GM19043 (cell line): Measurements from ENCODE around the gene GAB2.
"Not testable (repeated sequence)": the region's sequence is repeated elsewhere in the genome, so short reads cannot be mapped to it uniquely, and the experiment has no call there.

Source experiments
- ATAC-seq: cut with Tn5 transposase; IDR thresholded peaks from one replicate; pipeline ENCODE4 v1.9.1; 2021; ENCODE audit warnings: low read depth; ENCODE audit not compliant: unreplicated experiment

GAB2 gene

GRCh38 chr11:78291503-78292108 lies 126.0 kb downstream of the GAB2 start:
- ATAC-seq, result no peak

- no peak for ATAC-seq
These were observed 127.1 kb downstream of the GAB2 start for GRCh38 chr11:78290293-78291176.

GRCh38 chr11:78289552-78290292 lies 127.9 kb downstream of the GAB2 start:
- no peak for ATAC-seq

GRCh38 chr11:78284260-78284659 lies 133.4 kb downstream of the GAB2 start:
- ATAC-seq, result no peak

GRCh38 chr11:78282821-78283220 lies 134.8 kb downstream of the GAB2 start:
- ATAC-seq, result no peak

GRCh38 chr11:78281511-78281910 lies 136.1 kb downstream of the GAB2 start:
- ATAC-seq, result no peak

GRCh38 chr11:78277314-78277994 lies 140.2 kb downstream of the GAB2 start:
- no peak for ATAC-seq

- no peak for ATAC-seq
These were observed 141.3 kb downstream of the GAB2 start for GRCh38 chr11:78276311-78276710.

GRCh38 chr11:78274739-78275138 lies 142.9 kb downstream of the GAB2 start:
- no peak for ATAC-seq

- ATAC-seq, result not testable (repeated sequence)
These were observed 144.9 kb downstream of the GAB2 start for GRCh38 chr11:78272625-78273269.

- ATAC-seq, result not testable (repeated sequence)
These were observed 145.8 kb downstream of the GAB2 start for GRCh38 chr11:78271801-78272200.

- no peak for ATAC-seq
These were observed 146.6 kb downstream of the GAB2 start for GRCh38 chr11:78270971-78271370.

GRCh38 chr11:78269806-78270205 lies 147.8 kb downstream of the GAB2 start:
- ATAC-seq, result no peak

GRCh38 chr11:78268591-78269410 lies 148.8 kb downstream of the GAB2 start:
- no peak for ATAC-seq

- ATAC-seq, result no peak
These were observed 151.2 kb downstream of the GAB2 start for GRCh38 chr11:78266451-78266850.

GRCh38 chr11:78265326-78265725 lies 152.3 kb downstream of the GAB2 start:
- no peak for ATAC-seq

- no peak for ATAC-seq
These were observed 154.9 kb downstream of the GAB2 start for GRCh38 chr11:78262691-78263090.

- no peak for ATAC-seq
These were observed 155.4 kb downstream of the GAB2 start for GRCh38 chr11:78262238-78262637.

GRCh38 chr11:78261828-78262227 lies 155.8 kb downstream of the GAB2 start:
- ATAC-seq, result no peak
